Measurements from ENCODE around the gene HSD11B1L.
A peak's percentile ranks its signal among the peaks of the same experiment; 100 is the strongest.

HSD11B1L gene

DNA sequence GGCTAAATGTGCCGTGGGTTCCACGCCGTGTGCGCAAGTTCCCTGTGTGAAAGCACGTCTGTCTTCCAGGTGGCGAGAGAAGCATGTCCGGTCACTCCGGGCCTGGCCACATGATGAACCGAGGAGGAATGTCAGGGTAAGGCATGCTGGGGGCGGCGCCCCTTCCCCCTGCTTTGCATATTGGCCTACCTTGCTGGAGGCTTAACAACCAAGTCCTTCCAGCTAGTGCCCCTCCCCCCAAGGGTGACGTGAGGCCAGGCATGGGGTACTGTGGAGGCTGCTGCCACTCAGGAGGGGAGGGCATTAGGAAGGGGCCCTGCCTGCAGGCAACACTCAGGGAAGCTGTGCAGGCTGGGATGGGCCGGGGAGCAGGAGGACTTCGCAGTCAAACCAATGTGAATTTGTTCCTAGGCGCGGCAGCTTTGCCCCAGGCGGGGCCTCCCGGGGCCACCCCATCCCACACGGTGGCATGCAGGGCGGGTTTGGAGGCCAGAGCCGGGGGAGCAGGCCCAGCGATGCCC, 13.0 kb upstream of the HSD11B1L start:
- no peak for DNase-seq

GRCh38 chr19:5669212-5669611, 11.6 kb upstream of the HSD11B1L start:
- no peak for DNase-seq

GRCh38 chr19:5671600-5671999, 9.2 kb upstream of the HSD11B1L start:
- no peak for DNase-seq

- DNase-seq, result no peak
Measured at GRCh38 chr19:5672708-5673459, 7.9 kb upstream of the HSD11B1L start.

DNA sequence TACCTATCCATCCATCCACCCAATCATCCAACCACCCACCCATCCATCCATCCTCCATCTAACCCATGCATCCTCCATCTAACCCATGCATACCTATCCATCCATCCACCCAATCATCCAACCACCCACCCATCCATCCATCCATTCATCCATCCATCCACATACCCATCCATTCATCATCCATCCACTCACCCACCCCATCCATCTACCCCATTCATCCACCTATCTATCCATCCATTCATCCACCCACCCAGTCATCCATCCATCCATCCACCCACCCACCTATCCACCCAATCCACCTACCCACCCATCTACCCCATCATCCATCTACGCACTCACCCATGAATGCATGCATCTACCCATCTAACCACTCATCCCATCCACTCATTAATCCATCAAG, 7.1 kb upstream of the HSD11B1L start:
- DNase-seq, result no peak

- DNase-seq, result no peak
Measured at GRCh38 chr19:5674714-5675113, 6.1 kb upstream of the HSD11B1L start.

DNA sequence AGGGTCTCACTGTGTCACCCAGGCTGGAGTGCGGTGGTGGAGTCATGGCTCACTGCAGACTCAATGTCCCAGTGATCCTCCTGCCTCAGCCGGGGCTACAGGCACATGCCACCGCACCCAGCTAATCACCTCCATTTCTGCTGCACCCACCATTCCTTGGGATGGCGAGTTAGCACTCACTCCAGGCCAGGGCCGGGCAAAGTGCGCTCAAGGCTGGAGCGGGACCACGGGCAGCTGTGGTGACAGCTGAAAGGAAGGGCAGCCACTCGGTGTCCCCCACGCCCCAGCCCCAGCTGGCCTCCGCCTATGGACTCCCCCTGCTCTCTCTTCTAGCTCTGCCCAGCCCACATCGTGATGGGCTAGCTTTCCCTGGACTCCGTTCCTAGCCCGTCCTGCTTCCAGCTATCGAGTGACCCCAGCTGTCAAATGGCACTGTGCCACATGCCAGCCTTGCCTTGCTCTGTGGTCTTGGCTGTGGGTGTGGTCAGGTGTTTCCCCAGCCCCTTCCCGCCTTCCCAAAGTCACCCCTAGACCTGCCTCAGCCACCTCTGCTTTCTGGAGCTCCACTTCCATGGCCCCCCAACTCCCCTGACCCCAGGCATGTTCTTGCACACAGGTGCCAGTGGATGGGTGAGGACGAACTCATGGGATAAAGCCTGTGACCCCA, 4.6 kb upstream of the HSD11B1L start:
- no peak for DNase-seq

DNA sequence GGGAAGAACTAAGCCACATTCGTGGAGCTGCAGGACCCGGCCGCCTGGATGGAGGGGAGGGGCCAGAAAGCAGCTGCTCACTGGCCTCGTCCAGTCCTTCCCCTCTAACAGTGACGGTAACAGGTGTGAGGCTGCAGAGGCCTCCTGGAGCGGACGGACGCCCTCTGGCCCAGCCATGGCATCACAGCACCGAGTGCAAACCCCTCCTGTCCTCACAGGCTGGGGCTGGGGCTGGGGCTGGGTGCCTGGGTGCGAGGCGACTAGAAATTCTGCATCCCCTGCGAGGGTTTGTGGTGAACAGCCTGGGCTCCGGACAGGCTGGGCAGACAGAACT, 4.1 kb upstream of the HSD11B1L start:
- DNase-seq, result no peak

GRCh38 chr19:5677136-5677535, 3.7 kb upstream of the HSD11B1L start:
- no peak for DNase-seq

- no peak for DNase-seq
Measured at GRCh38 chr19:5677580-5677979, 3.2 kb upstream of the HSD11B1L start.

GRCh38 chr19:5678071-5678718, 2.6 kb upstream of the HSD11B1L start:
- no peak for DNase-seq

- DNase-seq, result no peak
Measured at GRCh38 chr19:5679289-5680083, 1.3 kb upstream of the HSD11B1L start.

- no peak for DNase-seq
Measured at GRCh38 chr19:5680084-5680436, 767 bp upstream of the HSD11B1L start.

GRCh38 chr19:5681391-5682106, 722 bp downstream of the HSD11B1L start:
- no peak for DNase-seq

GRCh38 chr19:5682107-5682482, 1.3 kb downstream of the HSD11B1L start:
- DNase-seq, result no peak

GRCh38 chr19:5683177-5683886, 2.5 kb downstream of the HSD11B1L start:
- no peak for DNase-seq

GRCh38 chr19:5684694-5685430, 4.0 kb downstream of the HSD11B1L start:
- DNase-seq, result no peak

- no peak for DNase-seq
Measured at GRCh38 chr19:5686326-5686646, 5.5 kb downstream of the HSD11B1L start.

- peak; percentile 86 for DNase-seq
Measured at GRCh38 chr19:5686647-5687359, 6.0 kb downstream of the HSD11B1L start.

DNA sequence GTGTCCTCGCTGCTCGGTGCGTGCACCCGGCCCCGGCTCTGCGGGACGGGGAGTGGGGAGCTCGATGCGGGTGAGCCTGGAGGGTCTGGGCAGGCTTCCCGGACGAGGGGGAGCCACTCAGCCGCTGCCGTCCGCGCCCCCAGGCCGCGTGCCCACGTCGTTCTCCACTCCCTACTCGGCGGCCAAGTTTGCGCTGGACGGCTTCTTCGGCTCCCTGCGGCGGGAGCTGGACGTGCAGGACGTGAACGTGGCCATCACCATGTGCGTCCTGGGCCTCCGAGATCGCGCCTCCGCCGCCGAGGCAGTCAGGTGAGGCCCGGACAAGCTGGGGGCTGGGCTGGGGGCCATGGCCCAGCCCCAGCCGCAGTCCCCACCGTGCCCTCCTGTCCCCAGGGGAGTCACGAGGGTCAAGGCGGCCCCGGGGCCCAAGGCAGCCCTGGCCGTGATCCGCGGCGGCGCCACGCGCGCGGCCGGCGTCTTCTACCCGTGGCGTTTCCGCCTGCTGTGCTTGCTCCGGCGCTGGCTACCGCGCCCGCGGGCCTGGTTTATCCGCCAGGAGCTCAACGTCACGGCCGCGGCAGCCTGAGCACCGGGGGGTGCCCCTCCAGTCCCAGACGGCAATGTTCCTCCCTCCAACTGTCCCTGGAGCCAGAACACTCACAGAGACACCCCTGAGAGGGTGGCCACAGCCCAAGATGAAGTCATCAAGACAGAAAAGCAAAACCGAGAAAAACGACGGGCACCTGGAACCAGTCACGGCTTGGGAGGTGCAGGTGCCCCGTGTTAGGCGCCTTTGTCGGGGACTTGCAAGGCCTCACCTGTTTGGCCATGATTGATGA, 6.8 kb downstream of the HSD11B1L start:
- DNase-seq, result no peak

All from NCI-H1694 (cell line).